Naive thymus-derived CD4-positive, alpha-beta T cell (primary cell): ENCODE results near the gene MPO. TPM values are rescaled to one million over a fixed set of nuclear protein-coding genes. Genes with fewer than 3 reads are reported as not detected.

ENCODE experiments used
- ATAC-seq: fragments of 150-1000 bp; cut with Tn5 transposase; 2 replicates; pipeline ENCODE4 v1.10.0; 2021; ENCODE audit warnings: mild to moderate bottlenecking, moderate library complexity
- CTCF ChIA-PET: fragments of 350-600 bp; sonication (Branson Sonifier 250); formaldehyde crosslinking; loops from one replicate; lab custom pipeline; 2021; ENCODE audit warnings: antibody characterized with exemption; lab: Charles Lee
- POLR2A ChIA-PET: fragments of 350-600 bp; sonication (Branson Sonifier 250); formaldehyde crosslinking; loops from one replicate; lab custom pipeline; 2021; ENCODE audit warnings: antibody characterized with exemption, inconsistent platforms; lab: Charles Lee
- DNase-seq, 9 donors: peaks; one replicate each; pipeline versions ENCODE4 v3.0.0 to v3.0.0-alpha.2; 2020 to 2022; ENCODE audit warnings: mixed read lengths in 1 of 9
- H3K27ac ChIP-seq: one replicate; pipeline ENCODE4 v1.7.0; 2013; ENCODE audit warnings: mild to moderate bottlenecking, low read depth, low read length, moderate library complexity
- H3K27me3 ChIP-seq, 2 donors: one replicate each; pipeline ENCODE4 v1.7.0; 2013; ENCODE audit warnings: low read length in 2 of 2, mild to moderate bottlenecking in 2 of 2, moderate library complexity in 2 of 2; ENCODE audit not compliant: control insufficient read depth in 2 of 2, insufficient read depth in 2 of 2
- H3K36me3 ChIP-seq, 3 experiments: 1 replicate in 2 of 3; 2 replicates in 1 of 3; pipeline ENCODE4 v1.7.0; 2013; ENCODE audit warnings: low read length in 3 of 3, mild to moderate bottlenecking in 3 of 3, moderate library complexity in 1 of 3; ENCODE audit not compliant: insufficient read depth in 3 of 3, control insufficient read depth in 2 of 3
- H3K4me1 ChIP-seq, 2 donors: one replicate each; pipeline ENCODE4 v1.7.0; 2013; ENCODE audit warnings: low read length in 2 of 2, mild to moderate bottlenecking in 2 of 2, moderate library complexity in 1 of 2; ENCODE audit not compliant: control insufficient read depth in 2 of 2, insufficient read depth in 2 of 2
- H3K4me3 ChIP-seq: 2 replicates; pipeline ENCODE4 v1.7.0; 2013; ENCODE audit warnings: mild to moderate bottlenecking, low read length
- H3K9me3 ChIP-seq, 3 experiments: 1 replicate in 2 of 3; 2 replicates in 1 of 3; pipeline ENCODE4 v1.7.0; 2013; ENCODE audit warnings: low read length in 3 of 3; ENCODE audit not compliant: control insufficient read depth in 2 of 3
- H3K27ac Mint-ChIP-seq, 9 donors: one replicate each; pipeline ENCODE4 v1.8.0; 2020 to 2022; ENCODE audit warnings: mixed read lengths in 9 of 9, mild to moderate bottlenecking in 8 of 9, moderate library complexity in 5 of 9, inconsistent platforms in 2 of 9
- H3K27me3 Mint-ChIP-seq, 5 donors: one replicate each; pipeline ENCODE4 v1.8.0; 2021 to 2022; ENCODE audit warnings: mixed read lengths in 5 of 5, mild to moderate bottlenecking in 1 of 5
- H3K36me3 Mint-ChIP-seq, 5 donors: one replicate each; pipeline ENCODE4 v1.8.0; 2020 to 2022; ENCODE audit warnings: mixed read lengths in 5 of 5, mild to moderate bottlenecking in 3 of 5, inconsistent platforms in 1 of 5
- H3K4me1 Mint-ChIP-seq, 7 donors: one replicate each; pipeline ENCODE4 v1.8.0; 2020 to 2022; ENCODE audit warnings: mixed read lengths in 7 of 7, mild to moderate bottlenecking in 3 of 7, inconsistent platforms in 1 of 7
- H3K4me3 Mint-ChIP-seq, 10 donors: one replicate each; pipeline ENCODE4 v1.8.0; 2020 to 2022; ENCODE audit warnings: mild to moderate bottlenecking in 10 of 10, mixed read lengths in 10 of 10, moderate library complexity in 6 of 10, inconsistent platforms in 2 of 10
- H3K9me3 Mint-ChIP-seq, 11 donors: one replicate each; pipeline ENCODE4 v1.8.0; 2020 to 2022; ENCODE audit warnings: mixed read lengths in 11 of 11, mild to moderate bottlenecking in 4 of 11, inconsistent platforms in 1 of 11, moderate library complexity in 1 of 11
- intact Hi-C, 2 donors: fragments of 100-400 bp; cut with micrococcal nuclease; formaldehyde crosslinking; loops; one replicate each; pipeline ENCODE4 v1.15.1; 2023
- polyA plus RNA-seq, 2 donors: library from polyadenylated mRNA; unstranded; fragments of 300-500 nt; fragmentation: Illumina TruSeq; gene quantifications; one replicate each; pipeline ENCODE4 v1.2.3, GENCODE V29; 2021
- total RNA-seq, 6 experiments: library from RNA in 5 of 6; stranded (reverse) in 5 of 6; gene quantifications; 1 replicate in 5 of 6; 2 replicates in 1 of 6; pipeline ENCODE4 v1.2.3 and lab custom pipeline; 2021 to 2026

Gene MPO
- total and polyA plus RNA-seq, 7 experiments from 2014 or later = 0.32 to 7.3 TPM; not detected in 5

- DNase-seq = no peak
- intact Hi-C loops = loop anchor here (1.0 to 5.0 kb wide), 5 partner anchors 40 to 700 kb away; partner anchors contain the start of genes RNF43 (in 1 of the 2) and SUPT4H1 (in 1 of the 2)
- Histone ChIP-seq H3K27me3 (no peaks in the 10 kb centered on the region), H3K36me3 (peaks cover 0 to 3% (median 0%) of the 10 kb centered on the region in 3 experiments), H3K4me1 (peaks cover 0 to 6% of the 10 kb centered on the region in 2 donors), H3K27ac (no peak overlapping the region), H3K4me3 (no peak overlapping the region), H3K9me3 (no peaks in the 10 kb centered on the region)
- Mint-ChIP-seq H3K27me3 (peaks cover 0 to 1% (median 0%) of the 10 kb centered on the region in 5 donors), H3K4me1 (peaks cover 0 to 8% (median 4%) of the 10 kb centered on the region in 7 donors), H3K4me3 (no peak overlapping the region), H3K27ac (no peak overlapping the region), H3K9me3 (peaks cover 0 to under 1% (median 0%) of the 10 kb centered on the region in 11 donors), H3K36me3 (peaks cover 0 to 7% (median 0%) of the 10 kb centered on the region in 5 donors)
- ChIA-PET CTCF (interaction anchor here (0.6 to 3.0 kb wide), 6 partner anchors 12 to 261 kb away, joined by 3 to 16 read pairs (median 6); partner anchors contain the start of gene RNF43), POLR2A (interaction anchor here (1.6 to 2.9 kb wide), 2 partner anchors 12 to 39 kb away, joined by 5 to 19 read pairs; no protein-coding TSS in a partner anchor)
- ATAC-seq = no peak
These were observed 24.2 kb upstream of the MPO start for GRCh38 chr17:58304750-58305486.

DNA sequence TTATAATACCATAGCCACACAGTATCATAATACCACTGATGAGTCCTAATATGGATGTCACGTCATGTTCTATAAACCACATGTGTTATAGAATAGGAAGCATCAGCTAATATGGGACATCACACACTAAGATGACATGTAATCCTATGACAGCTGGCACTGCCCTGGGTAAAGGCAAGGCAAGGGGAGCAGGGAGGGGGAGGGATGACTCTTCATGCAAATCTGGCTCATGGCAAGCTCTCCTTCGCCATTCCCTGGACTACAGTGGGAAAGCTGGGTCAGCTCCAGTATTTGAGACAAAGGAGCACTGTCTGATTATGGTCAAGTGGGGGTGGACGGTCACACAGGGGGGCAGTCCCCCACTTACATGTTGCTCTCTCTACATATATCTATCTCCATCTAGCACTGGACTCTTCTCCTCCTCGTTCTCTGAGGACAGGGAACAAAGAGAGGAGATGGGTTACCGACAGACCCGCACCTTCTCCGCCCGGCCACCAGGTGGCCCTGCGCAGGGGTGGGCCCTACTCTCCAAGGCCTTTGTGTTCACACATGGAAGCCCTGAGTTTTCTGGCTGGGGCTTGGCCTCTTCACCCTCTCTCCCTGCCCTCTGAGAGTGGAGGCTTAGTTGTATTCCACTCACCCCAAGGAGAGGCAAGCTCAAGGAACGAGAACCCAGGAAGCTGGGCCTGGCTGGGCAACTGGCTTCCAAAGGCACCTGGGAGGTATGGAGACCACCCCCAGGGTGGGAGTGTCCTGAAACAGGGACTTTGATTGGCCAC, 23.4 kb upstream of the MPO start:
- H3K36me3 Mint-ChIP-seq = peaks cover 0 to 6% (median 0%) of the 10 kb centered on the region in 5 donors
- POLR2A ChIA-PET = interaction anchor here (0.6 to 2.9 kb wide), 3 partner anchors 13 to 40 kb away, joined by 3 to 19 read pairs (median 5); no protein-coding TSS in a partner anchor
- Histone ChIP-seq H3K36me3 (peaks cover 0 to 2% (median 0%) of the 10 kb centered on the region in 3 experiments), H3K4me3 (no peak overlapping the region), H3K9me3 (no peaks in the 10 kb centered on the region), H3K27me3 (no peaks in the 10 kb centered on the region), H3K4me1 (peaks cover 0 to 6% of the 10 kb centered on the region in 2 donors), H3K27ac (no peak overlapping the region)
- peak overlapping the region in 1 of 9 donors; percentile 46 for H3K27ac Mint-ChIP-seq
- H3K27me3 Mint-ChIP-seq = peaks cover 0 to 5% (median 0%) of the 10 kb centered on the region in 5 donors
- intact Hi-C loops = loop anchor here (1.0 to 5.0 kb wide), 5 partner anchors 41 to 701 kb away; partner anchors contain the start of genes RNF43 (in 1 of the 2) and SUPT4H1 (in 1 of the 2)
- H3K9me3 Mint-ChIP-seq = peaks cover 0 to 2% (median 0%) of the 10 kb centered on the region in 11 donors
- peak; percentile 89 for ATAC-seq
- peaks cover 0 to 7% (median 4%) of the 10 kb centered on the region in 7 donors for H3K4me1 Mint-ChIP-seq
- peak overlapping the region in 1 of 10 donors; percentile 38 for H3K4me3 Mint-ChIP-seq
- DNase-seq = peak in 8 of 9 donors; percentile 32 to 63 (median 53)
- CTCF ChIA-PET = interaction anchor here (0.6 to 3.0 kb wide), 9 partner anchors 13 to 261 kb away, joined by 3 to 16 read pairs (median 4); partner anchors contain the start of genes MTMR4, RNF43 and SUPT4H1

DNA sequence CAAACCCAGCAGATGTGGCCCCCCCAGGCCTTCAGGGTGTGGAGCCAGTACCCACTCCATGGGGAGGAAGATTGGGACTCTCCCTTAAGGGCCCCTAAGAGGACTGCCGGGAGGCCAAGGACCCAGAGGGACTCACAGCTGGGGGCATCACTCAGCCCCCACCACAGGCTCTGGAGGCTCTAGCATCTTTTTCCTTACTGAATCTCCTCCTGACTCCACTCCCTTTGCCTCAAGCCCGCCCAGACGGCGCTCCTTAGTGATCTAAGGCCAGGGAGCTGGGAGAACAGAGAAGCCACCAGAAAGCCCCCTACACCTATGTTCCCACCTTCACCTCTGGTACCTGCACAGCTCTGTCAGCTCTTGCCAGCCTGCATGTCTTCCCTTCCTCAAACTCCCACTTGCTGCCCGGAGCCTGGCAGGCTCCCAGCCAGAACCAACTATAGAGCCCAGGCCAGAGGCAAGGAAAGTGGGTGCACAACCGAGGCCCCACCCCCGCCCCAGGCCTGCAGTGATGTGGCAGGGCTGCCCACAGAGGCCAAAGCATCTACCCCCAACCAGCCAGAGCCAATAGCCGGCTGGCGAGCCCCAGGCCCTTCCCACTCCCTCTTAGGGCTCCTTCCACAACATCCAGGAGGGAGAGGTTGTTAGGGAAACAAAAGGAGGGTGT, 22.3 kb upstream of the MPO start:
- Mint-ChIP-seq H3K27me3 (peaks cover 0 to 11% (median 0%) of the 10 kb centered on the region in 5 donors), H3K4me3 (no peak overlapping the region), H3K4me1 (peaks cover 0 to 7% (median 4%) of the 10 kb centered on the region in 7 donors), H3K36me3 (peaks cover 0 to 5% (median 0%) of the 10 kb centered on the region in 5 donors), H3K27ac (no peak overlapping the region), H3K9me3 (peaks cover 0 to 2% (median 0%) of the 10 kb centered on the region in 11 donors)
- ChIA-PET CTCF (interaction anchor here (0.6 to 3.0 kb wide), 5 partner anchors 14 to 701 kb away, joined by 3 to 16 read pairs (median 3); partner anchors contain the start of genes RNF43 and SUPT4H1), POLR2A (interaction anchor here (0.9 to 1.3 kb wide), 3 partner anchors 12 to 48 kb away, joined by 3 to 5 read pairs (median 4); no protein-coding TSS in a partner anchor)
- Histone ChIP-seq H3K36me3 (no peaks in the 10 kb centered on the region), H3K4me3 (no peak overlapping the region), H3K4me1 (peaks cover 0 to 6% of the 10 kb centered on the region in 2 donors), H3K9me3 (no peaks in the 10 kb centered on the region), H3K27me3 (no peaks in the 10 kb centered on the region), H3K27ac (no peak overlapping the region)
- intact Hi-C loops = loop anchor here in 1 of 2 donors (5.0 kb wide), 1 partner anchor 114 kb away; the partner anchor contains the start of gene RNF43
- DNase-seq (no peak), ATAC-seq (no peak)

GRCh38 chr17:58302171-58302918, 21.6 kb upstream of the MPO start:
- H3K9me3 Mint-ChIP-seq = peaks cover 0 to 2% (median 0%) of the 10 kb centered on the region in 11 donors
- ATAC-seq (no peak), DNase-seq (no peak)
- Histone ChIP-seq H3K4me1 (peaks cover 0 to 6% of the 10 kb centered on the region in 2 donors), H3K9me3 (no peaks in the 10 kb centered on the region), H3K4me3 (no peak overlapping the region), H3K36me3 (no peaks in the 10 kb centered on the region), H3K27ac (no peak overlapping the region), H3K27me3 (no peaks in the 10 kb centered on the region)
- intact Hi-C loops = loop anchor here in 1 of 2 donors (5.0 kb wide), 1 partner anchor 115 kb away; the partner anchor contains the start of gene RNF43
- peaks cover 0 to 17% (median 0%) of the 10 kb centered on the region in 5 donors for H3K27me3 Mint-ChIP-seq
- peak overlapping the region in 1 of 9 donors; percentile 62 for H3K27ac Mint-ChIP-seq
- H3K4me3 Mint-ChIP-seq = no peak overlapping the region
- H3K36me3 Mint-ChIP-seq = peaks cover 0 to 5% (median 0%) of the 10 kb centered on the region in 5 donors
- ChIA-PET CTCF (interaction anchor here (0.6 to 1.2 kb wide), 3 partner anchors 42 to 701 kb away, joined by 3 read pairs; partner anchors contain the start of gene RNF43), POLR2A (interaction anchor here (0.9 to 1.3 kb wide), 3 partner anchors 13 to 49 kb away, joined by 3 to 5 read pairs (median 4); no protein-coding TSS in a partner anchor)
- H3K4me1 Mint-ChIP-seq = peaks cover 0 to 7% (median 4%) of the 10 kb centered on the region in 7 donors

GRCh38 chr17:58301504-58302150, 20.9 kb upstream of the MPO start:
- CTCF ChIA-PET = no interaction called here

More at GRCh38 chr17:58301504-58302150, 20.9 kb upstream of the MPO start:
- Histone ChIP-seq H3K36me3 (no peaks in the 10 kb centered on the region), H3K9me3 (no peaks in the 10 kb centered on the region), H3K4me1 (peaks cover 0 to 6% of the 10 kb centered on the region in 2 donors), H3K27me3 (no peaks in the 10 kb centered on the region), H3K27ac (no peak overlapping the region), H3K4me3 (no peak overlapping the region)
- Mint-ChIP-seq H3K9me3 (peaks cover 0 to 2% (median 0%) of the 10 kb centered on the region in 11 donors), H3K4me1 (peaks cover 0 to 7% (median 4%) of the 10 kb centered on the region in 7 donors), H3K36me3 (peaks cover 0 to 2% (median 0%) of the 10 kb centered on the region in 5 donors), H3K27me3 (peaks cover 0 to 17% (median 0%) of the 10 kb centered on the region in 5 donors), H3K27ac (no peak overlapping the region), H3K4me3 (no peak overlapping the region)
- POLR2A ChIA-PET = interaction anchor here (1.0 to 1.1 kb wide), 2 partner anchors 14 to 43 kb away, joined by 3 to 5 read pairs; no protein-coding TSS in a partner anchor
- intact Hi-C loops = loop anchor here in 1 of 2 donors (5.0 kb wide), 1 partner anchor 116 kb away; the partner anchor contains the start of gene RNF43
- ATAC-seq (no peak), DNase-seq (no peak)
